HG03159 (cell line): Measurements from ENCODE around the gene ZKSCAN4.

Experiments
- ATAC-seq: cut with Tn5 transposase; IDR thresholded peaks from one replicate; pipeline ENCODE4 v1.9.1; 2021; ENCODE audit warnings: mild to moderate bottlenecking, moderate library complexity; ENCODE audit not compliant: unreplicated experiment

The ZKSCAN4 gene

DNA sequence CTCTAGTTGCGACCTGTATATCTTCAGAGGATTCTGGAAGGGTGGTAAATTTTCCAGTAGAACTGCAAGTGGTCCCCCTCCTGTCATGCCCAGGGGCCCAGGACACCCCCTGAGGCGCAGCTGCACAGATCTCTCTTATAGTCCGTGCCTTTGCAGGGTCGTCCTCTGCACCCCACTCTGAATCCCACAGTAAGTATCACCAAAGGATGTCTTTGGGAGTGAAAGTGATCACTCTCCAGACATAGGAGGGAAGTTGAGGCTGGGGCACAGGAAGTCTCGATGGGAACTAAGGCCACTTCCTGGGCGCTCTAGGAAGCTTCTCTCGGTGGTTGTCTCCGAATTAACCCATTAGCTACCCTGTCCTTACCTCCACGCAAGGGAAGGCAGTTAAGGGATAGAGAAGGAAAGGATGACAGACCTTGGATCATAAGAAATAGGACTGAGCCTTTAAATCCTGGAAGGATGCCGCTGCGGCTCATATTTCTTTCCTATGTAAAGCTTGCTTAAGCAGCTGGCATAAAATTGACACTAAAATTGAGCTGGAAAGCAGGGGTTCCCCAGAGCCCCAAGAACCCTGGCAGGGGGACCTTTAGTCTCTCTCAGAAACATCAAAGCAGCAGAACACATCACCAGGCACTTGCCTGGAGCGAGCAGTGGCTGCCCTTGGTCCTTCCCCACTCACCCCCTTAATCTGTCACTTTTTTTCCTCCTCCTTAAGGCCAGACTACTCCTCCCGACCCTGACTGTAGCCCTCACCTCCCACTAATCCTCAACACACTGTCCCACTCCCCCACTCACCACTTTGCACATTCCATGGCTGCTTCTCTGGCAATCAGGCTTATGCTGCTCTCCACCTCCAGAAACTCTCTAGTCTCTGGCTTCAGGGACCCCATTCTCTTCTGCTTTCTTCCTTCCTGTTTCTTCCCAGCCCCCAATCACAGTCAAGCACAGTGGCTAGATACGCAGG, at the start of gene ZKSCAN4:
TSS of gene ZKSCAN4 (minus strand) at position 261 of the 967 bp plus-strand sequence. CDS start 289 bp downstream, outside the sequence.
- peak; percentile 81 for ATAC-seq

DNA sequence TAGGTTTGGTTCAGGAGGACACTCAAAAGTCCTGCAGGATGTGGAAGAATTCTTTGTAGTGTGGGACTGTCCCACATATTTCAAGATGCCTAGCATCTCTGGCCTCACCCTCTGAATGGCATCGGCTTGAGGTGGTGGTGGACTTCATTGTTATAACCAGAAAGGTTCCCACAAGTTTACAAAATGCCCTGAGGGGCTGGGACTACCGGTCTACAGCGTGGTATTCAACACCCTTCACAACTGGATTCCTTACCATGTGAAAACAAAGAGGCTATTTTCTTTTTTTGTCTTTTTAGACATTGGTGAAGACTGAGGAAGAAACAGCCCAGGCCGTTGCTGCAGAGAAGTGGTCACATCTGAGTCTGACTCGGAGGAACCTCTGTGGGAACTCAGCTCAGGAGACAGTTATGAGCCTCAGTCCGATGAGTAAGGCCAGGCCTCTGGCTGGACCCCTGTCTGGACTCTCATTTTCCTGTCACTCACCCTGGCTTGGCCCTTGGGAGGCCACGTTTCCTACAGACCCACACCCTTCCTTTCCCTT, 44.5 kb upstream of the ZKSCAN4 start:
- ATAC-seq: no peak

DNA sequence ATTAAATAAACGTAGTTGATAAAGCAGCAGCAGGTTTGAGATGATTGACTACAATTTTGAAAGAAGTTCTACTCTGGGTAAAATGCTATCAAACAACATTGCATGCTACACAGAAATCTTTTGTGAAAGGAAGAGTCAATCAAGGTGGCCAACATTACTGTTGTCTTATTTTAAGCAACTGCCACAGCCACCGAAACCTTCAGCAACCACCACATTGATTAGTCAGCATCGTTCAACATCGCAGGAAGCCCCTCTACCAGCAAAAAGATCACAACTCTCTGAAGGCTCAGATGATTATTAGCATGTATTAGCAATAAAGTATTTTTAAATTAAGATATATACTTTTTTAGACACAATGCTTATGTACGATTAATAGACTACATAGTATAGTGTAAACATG, 43.3 kb upstream of the ZKSCAN4 start:
- no peak for ATAC-seq

DNA sequence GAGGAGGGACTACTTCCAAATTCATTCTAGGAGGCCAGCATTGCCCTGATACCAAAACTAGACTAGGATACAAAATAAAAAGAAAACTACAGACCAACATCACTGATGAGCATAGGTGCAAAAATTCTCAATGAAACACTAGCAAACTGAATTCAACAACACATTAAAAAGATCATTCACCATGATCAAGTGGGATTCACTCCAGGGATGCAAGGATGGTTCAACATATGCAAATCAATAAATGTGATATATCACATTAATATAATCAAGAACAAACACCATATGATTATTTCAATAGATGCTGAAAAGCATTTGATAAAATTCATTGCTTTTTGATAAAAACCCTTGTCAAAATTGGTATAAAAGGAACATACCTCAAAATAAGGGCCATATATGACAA, 39.5 kb upstream of the ZKSCAN4 start:
- no peak for ATAC-seq

DNA sequence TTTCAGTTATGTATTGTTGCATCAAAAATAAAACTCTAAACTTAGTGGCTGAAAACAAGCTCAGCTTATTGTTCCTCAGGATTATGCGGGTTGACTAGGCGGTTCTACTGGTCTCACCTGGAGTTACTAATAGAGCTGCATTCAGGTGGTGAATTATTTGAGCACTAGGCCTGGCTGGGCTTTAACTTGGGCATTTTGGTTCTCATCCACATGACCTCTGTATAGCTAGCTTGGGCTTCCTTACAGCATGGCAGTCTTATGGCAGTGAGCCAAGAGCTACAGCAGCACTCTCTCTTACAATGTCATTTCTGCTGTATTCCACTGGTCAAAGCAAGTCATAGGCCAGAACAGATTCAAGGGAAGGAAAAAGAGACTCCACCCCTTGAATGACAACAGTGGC, 30.9 kb upstream of the ZKSCAN4 start:
- no peak for ATAC-seq

DNA sequence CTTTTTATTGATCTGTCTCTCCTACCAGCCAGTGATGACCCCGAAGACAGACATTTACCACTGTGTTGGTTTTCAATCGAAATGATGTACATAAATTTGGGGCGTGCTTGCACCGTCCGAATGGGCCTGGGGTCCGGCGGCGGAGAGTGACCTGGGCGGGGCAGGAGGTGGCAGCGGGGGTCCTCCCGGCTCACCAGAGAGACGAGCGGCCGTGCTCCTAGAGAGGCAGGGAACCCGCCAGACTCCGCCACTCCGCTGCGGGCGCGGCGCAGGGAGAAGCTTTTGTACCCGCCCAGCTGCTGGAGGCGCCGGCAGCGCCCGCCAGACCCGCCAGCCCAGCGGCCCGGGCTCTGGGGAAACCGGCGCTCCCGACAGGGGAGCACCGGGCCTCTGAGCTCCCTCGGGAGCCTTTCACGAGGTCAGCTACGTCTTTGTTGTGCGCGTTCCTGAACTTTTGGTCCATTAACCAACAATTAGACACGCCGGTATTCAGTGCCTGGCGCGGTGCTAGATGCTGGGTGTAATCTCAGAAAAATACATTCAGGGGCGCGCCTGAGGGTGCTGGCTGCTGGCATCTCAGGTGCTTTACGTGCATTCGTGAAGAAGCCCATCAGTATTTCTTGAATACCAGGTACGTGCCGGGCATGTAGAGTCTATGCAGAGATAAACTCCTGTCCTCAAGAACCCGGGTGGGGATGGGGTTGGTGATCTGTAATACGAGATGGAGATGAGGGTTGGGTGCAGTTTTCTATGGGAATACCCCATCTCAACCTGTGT, 29.4 kb upstream of the ZKSCAN4 start, which contains the start of gene PGBD1:
TSS of gene PGBD1 (plus strand) at position 285 of the 777 bp plus-strand sequence. CDS start 2,242 bp downstream, outside the sequence.
- ATAC-seq: peak; percentile 70

DNA sequence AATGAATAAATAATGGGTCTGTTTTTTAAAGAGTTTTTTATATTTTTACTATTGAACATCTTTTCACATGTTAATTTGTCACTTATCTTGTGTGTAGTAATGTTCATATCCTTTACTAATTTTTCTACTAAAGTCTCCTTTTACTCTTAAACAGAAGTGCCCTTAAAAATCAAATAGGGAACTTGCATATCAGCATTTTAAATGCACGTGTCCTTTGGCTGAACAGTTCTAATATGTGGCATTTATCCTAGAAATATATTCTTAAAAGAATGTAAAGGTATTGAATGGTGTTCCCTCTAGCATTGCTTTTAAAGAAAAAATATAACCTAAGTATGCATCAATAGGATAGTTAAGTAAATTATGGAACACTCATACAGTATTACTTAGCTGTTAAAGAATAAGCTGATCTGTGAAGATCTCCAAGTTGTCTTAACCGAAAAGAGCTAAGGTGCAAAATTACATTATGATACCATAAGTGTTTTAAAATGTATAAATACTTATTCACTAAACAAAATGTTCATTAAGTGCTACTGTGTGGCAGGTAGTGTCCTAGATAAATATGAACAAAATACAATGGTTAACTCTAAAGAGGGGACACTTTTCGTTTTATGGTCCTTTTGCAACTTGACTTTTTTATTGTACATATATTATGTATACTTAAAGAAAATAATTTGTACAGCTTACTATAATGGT, 28.7 kb upstream of the ZKSCAN4 start:
- ATAC-seq: no peak

DNA sequence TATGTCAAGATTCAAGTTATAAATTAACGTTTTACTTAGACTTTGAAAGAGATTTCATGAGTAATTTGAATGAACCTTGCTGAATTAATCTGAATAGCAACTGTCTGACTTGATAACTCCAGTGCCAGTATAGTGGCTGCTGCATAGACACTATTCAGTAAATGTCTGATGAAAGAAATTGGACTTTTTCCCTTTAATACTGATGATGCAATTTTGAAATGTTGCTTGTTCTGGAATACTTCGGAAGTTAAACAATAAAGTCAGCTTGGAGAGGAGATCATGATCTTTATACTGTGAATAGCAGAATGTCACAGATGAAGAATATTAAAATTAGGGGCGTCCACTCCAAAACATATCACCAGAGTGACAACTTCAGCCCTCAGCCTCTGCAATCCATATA, 25.7 kb upstream of the ZKSCAN4 start:
- no peak for ATAC-seq

DNA sequence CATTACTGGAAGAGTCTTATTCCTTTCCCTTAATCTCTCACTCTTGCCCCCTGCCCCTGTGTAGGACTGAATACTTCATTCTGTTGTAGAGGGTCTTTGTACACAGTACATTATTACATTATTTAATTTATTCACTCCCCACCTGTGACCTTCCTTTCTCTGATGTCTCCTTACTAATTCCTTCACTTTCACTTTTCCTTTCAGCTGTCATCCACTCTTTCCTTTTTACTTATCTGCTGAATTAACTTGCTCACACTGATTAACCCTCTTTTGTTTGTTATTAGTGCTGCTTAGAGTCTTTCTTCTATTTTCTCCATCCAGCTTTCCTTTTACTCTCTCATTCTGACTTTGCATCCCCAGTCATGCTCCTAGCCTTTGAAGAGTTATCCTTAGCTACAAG, 22.8 kb upstream of the ZKSCAN4 start:
- ATAC-seq: no peak

DNA sequence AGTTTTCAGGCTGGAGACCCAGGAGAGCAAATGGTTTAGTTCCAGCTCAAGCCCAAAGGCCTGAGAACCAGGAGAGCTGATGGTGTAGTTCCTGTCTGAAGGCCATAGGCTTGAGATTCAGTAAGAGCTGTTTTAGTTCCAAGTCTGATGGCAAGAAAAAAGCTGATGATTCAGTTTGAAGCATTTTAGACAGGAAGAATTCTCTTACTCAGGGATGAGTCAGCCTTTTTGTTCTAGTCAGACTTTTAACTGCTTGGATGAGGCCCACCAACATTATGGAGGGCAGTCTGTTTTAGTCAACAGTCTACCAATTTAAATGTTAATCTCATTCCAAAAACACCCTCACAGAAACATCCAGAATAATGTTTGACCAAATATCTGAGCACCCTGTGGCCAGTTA, 17.4 kb upstream of the ZKSCAN4 start:
- ATAC-seq: no peak

DNA sequence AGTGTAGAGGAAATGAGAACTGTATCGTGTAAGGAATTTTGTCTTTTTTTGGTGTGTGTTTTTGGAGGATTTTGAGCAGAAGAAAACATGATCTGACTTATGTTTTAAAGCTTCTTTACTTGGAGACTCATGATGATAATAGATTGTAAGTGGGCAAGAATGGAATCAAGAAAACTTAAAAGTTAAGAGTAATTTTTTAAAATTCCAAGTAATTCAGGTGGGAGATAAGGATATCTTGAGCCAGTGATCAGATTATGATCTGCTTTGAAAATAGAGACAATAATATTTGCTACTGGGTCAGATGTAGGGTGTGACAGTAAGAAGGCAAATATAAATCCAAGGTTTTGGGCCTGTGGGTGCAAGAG, 15.6 kb upstream of the ZKSCAN4 start:
- no peak for ATAC-seq

DNA sequence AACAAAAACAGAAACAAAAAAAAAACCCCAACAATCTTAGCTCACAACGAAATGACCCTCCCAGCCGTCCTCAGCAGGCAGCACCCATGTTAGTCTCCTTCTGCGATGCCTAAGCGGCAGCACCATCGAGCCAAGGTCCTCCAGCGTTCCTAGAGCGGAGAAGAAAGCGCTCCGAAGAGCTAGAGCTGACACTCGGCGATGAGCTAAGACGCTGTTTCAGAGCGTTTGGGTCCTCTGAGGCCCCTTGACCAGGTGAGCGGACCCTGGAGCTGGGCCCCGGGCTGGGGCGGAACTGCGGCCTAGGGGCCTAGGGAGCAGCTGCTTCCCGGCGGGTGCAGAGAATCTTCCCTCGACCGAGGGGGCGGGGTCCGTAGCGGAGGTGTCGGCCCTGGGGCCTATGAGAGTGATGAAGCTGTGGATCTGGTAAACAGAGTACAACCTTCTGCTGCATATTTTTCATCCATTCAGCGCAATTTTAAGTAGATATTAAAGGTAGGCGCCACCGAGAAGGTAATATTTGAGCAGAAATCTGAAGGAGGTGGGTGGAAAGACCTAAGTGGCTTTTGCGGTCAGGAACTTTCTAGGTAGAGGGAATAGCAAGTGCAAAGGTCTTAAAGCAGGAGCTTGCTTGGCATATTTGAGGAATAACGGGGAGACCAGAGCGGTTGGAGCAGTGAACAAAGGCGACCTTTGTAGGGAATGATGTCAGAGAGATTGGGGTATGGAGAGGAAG, 15.1 kb upstream of the ZKSCAN4 start, which contains the start of gene ZSCAN26:
TSS of gene ZSCAN26 (plus strand) at position 182 of the 733 bp plus-strand sequence. CDS start 4,777 bp downstream, outside the sequence.
- ATAC-seq: peak; percentile 92

DNA sequence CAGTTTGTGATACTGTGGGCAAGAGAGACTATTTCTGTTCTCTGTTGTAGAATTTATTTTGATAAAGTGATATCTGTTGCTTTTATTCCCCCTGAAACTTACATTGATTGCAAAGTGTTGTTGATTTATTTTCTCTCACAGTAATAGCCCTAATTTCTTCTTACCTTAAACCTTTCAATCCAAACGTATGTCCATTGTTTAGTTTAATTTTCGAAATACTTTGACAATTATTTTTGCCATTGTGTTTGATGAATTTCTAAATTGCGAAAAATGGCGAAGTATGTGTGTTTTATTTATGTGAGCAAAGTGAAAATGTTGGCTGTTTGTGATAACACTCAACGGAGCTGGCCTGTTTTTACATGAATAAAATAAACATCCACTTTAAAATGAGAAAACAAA, 14.5 kb upstream of the ZKSCAN4 start:
- no peak for ATAC-seq

DNA sequence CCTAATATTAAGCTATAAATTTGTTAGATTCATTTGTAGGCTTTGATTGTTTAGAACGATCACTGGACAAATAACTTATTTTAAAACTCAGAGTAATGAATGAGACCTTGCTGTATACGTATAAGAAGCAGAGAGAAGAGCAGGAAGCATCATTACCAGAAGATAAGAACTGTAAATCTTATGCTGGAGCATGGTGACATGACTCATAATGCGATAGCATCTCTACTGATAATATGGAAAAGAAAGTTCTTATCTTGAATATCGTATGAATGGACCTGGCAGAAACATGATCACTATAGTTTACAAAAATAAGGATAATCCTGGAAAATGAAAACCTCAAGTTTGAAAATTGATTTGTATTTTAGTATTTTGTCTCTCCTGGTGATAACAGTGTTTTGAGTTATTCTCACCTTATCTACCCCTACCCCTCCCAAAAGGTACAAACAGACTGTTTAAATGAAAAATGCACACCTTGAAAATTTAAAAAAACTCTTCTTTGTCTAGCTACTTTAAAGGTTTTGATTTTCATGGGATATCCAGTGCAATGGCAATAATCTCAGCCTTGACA, 12.8 kb upstream of the ZKSCAN4 start:
- ATAC-seq: no peak

DNA sequence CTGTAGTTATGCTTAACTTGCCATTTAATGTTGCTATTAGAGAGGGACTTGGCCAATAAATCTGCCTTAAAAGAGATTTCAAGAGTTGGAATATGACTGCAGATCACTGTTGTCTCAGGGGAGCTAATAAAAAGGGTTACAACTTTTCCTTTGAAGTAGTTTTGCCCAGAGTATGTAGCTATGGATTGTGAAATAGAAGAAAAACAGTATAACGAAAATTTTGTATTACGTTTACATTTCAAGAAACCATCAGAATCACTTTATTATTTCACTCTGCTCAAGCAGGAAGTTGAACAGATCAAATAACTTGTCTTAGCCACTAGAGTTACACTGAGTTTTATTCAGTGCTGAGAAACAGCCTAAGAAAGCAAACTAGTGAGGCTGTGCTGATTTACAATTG, 11.9 kb upstream of the ZKSCAN4 start:
- no peak for ATAC-seq

DNA sequence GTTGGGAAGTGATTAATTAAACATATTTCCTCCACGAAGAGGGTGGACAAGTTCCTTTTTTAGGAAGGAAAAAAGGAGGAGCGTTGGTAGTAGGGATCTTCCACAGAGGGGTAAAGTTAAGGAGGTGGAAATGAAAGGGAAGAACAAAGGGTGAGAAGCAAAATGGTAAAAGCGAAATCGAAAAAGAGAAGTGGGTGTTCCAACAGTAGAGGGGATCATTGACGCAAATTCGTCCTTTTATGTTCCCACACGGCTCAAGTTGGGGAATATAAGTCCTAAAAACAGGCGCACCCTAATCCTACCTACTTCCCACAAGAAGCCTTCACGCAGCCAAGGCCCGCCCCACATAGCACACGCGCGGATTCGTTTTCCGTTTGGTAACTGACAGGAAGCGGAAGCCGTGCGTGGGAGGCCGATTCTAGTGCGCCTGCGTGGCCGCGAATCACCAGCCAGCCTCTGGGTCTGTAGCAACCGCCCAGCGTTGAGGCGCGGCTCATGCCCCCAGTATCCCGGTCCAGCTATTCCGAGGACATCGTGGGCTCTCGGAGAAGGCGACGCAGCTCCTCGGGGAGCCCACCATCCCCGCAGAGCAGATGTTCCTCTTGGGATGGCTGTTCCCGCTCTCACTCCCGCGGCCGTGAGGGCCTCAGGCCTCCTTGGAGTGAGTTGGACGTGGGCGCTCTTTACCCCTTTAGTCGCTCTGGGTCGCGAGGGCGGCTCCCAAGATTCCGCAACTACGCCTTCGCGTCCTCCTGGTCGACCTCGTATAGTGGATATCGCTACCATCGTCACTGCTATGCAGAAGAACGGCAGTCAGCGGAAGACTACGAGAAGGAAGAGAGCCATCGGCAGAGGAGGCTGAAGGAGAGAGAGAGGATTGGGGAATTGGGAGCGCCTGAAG, 7.1 kb upstream of the ZKSCAN4 start, which contains the start of gene NKAPL:
TSS of gene NKAPL (plus strand) at position 421 of the 901 bp plus-strand sequence. CDS start at position 496, 75 bp downstream.
- no peak for ATAC-seq

DNA sequence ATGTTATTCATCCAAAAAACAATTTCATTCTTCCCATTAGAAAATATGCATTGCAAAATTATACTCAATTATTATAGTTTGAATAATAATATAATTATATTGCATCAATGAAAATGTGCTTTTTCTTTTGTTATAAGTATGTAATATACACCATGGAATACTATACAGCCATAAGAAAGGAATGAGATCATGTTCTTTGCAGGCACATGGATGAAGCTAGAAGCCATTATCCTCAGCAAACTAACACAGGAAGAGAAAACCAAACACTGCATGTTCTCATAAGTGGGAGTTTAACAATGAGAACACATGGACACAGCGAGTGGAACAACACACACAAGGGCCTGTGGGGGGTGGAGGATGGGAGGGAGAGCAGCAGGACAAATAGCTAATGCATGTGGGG, 5.0 kb upstream of the ZKSCAN4 start:
- no peak for ATAC-seq

DNA sequence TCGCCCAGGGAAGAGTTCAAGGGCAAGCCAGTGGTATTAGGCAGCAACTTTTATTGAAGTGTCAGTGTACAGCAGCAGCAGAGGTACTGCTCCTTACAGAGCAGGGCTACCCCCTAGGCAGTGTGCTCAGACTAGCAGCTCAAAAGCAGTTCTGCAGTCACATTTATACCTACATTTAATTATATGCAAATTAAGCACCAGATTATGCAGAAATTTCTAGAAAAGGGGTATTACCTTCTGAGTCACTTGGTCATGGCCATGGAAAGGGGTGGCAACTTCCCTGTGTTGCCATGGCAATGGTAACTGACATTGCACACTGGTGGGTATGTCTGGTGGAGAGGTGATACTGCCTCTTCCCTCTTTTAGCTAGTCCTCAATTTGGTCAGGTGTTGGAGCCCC, 2.1 kb upstream of the ZKSCAN4 start:
- ATAC-seq: no peak

DNA sequence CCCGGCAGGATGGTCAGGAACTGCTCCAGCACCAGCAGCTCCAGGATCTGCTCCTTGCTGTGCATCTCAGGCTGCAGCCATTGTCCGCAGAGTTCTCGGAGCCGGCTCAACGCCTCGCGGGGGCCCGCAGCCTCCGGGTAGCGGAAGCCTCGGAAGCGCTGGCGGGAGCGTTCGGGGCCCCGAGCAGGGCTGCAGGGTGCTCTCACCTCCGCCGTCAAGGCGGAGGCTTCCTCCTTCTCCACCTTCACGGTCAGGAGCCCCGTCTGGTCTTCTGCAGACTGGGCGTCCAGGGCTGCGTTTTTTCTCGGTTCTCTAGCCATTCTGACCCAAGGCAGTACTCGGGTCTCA, 434 bp downstream of the ZKSCAN4 start:
- ATAC-seq: peak; percentile 50
